22Rv1 (cell line): ENCODE results near the gene CARD9.

Experiments
- H3K27ac ChIP-seq: fragments of 450-650 bp; 2 replicates; pipeline ENCODE4 v1.5.1; 2017
- ZFX ChIP-seq: fragments of 450-650 bp; IDR thresholded peaks from 2 replicates; pipeline ENCODE4 v1.6.1; 2017; ENCODE audit warnings: antibody characterized with exemption, borderline replicate concordance
- TF ChIP-seq, protein P1 (sequence below): fragments of 450-650 bp; IDR thresholded peaks from 2 replicates; pipeline ENCODE4 v1.5.1; 2017; ENCODE audit warnings: mild to moderate bottlenecking

CARD9 gene

DNA sequence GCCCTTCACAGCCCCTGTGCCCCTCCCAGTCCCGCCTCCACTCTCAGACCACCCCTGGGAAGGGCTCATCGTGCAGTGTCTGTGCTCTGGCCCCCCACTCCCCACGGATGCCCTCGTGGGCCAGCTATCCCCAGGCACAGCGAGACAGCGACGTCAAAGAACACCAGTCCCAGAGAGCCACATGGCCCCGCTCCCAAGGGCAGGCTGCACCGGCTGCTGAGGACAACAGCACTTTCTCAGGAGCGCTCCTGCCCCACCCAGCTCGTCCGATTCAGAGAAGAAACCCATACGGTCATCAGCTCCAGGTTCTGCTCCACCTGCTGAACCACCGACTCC is 31.3 kb upstream of the CARD9 start:
- TF ChIP-seq ZFX: no peak
- TF ChIP-seq, protein P1, sequence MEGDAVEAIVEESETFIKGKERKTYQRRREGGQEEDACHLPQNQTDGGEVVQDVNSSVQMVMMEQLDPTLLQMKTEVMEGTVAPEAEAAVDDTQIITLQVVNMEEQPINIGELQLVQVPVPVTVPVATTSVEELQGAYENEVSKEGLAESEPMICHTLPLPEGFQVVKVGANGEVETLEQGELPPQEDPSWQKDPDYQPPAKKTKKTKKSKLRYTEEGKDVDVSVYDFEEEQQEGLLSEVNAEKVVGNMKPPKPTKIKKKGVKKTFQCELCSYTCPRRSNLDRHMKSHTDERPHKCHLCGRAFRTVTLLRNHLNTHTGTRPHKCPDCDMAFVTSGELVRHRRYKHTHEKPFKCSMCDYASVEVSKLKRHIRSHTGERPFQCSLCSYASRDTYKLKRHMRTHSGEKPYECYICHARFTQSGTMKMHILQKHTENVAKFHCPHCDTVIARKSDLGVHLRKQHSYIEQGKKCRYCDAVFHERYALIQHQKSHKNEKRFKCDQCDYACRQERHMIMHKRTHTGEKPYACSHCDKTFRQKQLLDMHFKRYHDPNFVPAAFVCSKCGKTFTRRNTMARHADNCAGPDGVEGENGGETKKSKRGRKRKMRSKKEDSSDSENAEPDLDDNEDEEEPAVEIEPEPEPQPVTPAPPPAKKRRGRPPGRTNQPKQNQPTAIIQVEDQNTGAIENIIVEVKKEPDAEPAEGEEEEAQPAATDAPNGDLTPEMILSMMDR: no peak
- no peak overlapping the region for H3K27ac ChIP-seq

DNA sequence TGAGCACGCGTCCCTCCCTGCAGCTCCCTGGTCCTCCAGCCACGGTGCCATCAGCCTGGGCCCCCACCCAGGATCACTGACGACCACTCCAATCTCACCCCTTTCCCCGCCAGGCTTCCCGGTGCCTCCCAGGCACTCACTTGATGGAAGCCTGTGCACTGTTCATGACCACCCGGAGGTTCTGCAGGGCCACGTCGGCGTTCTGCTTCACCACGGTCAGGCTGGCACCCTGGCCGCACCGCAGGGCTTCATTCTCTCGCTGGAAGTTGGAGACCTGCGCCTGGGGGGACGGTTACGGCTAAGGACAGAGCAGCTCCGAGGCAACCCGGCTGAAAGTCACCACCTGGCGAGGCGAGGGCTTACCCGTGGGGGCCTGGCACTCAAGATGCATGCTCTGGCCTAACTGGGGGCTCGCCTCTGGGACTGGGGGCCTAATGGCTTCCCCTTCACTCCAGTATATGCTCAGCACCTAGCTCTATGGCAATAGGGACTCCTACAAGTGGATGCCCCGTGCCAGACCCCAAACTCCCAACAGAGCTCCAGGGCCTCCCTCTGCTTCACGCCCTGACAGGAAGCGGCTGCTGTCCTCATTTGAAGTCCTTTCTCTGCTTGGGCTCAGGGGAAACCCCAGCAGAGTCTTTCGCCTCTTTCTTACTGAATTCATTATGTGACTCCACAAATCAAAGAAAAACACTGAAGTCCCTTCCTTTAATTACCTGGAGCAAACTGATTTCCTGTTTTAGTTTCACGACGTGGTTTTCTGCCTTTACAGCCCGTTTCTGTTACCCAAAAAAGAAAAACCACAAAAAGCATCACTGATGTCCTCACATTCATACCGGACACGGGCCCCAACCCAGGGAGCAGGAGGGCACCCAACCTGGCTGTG is 30.7 kb upstream of the CARD9 start:
- TF ChIP-seq, protein P1: no peak
- no peak for TF ChIP-seq ZFX
- H3K27ac ChIP-seq: no peak overlapping the region

DNA sequence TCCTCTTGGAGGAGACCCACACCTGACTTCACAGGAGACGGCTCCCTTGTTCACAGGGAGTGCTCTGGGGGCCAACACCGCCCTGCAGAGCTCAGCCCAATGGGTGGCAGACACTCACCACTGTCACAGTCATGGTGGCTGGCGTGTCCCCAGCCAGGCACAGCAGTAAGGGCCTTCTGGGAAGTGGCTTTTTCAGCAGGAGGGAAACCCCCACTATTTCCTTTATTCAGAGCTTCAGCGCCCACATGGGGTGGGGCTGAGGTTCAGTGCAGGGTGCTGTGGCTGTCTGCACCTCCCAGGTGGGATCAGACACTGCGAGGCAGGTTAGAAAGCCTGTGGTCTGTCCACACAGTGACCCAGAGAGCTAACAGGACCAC is 30.1 kb upstream of the CARD9 start:
- no peak overlapping the region for H3K27ac ChIP-seq
- no peak for TF ChIP-seq ZFX
- TF ChIP-seq, protein P1: no peak

DNA sequence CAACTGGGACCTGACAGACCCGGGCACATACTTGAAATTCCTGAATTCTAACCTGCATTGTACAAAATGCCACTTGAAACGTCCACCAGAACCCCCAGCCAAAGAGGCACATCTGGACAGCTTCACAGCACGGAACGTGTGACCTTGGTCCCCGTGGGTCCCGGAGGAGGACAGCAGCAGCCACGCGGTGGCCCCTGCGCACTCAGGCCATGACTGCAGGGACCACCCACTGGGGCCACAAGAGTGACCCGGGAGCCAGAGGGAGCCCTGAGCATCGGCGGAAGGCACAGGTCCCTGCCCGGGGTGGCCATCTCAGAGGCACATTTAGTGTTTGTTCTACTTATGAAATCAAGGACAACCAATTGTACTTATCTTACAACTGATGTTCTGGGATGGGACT is 28.6 kb upstream of the CARD9 start:
- no peak overlapping the region; the same call in 1 of the 2 replicates for H3K27ac ChIP-seq
- TF ChIP-seq ZFX: no peak
- TF ChIP-seq, protein P1: no peak

DNA sequence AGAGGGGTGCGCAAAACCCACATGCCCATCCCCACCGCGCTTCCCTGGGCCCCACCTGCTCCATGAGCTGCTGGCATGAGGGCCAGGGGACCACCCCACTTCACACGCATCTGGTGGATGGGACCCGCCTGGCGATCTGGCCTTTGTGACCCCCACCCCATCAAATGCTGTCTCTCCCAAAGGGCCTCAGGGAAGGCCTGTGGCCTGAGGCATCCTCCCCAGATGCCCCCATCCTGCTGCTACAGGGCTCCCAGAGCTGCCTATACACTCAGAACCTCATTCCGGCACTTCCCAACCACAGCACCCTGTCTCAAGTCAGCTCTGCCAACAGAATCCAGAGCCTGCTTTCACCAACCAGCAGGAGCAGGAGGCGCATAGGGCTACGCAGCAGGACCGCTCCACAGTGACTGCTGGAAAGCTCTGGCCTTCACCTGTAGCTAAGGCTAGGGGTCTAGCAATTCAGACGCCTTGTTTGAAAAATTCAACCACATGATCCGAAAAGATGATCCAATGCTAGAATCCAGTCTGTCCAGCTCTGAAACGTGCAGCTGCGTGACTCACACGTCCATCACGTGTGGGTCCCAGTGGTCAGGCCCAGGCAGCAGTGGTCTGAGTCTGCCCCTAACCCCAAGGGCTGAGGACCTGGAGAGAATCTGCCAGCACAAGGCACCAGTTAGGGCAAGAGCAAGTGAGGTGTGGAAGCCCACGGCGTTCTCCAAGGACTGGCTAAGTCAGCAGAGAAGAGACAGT is 27.9 kb upstream of the CARD9 start:
- no peak overlapping the region; the same call in 1 of the 2 replicates for H3K27ac ChIP-seq
- TF ChIP-seq, protein P1: no peak
- TF ChIP-seq ZFX: no peak

DNA sequence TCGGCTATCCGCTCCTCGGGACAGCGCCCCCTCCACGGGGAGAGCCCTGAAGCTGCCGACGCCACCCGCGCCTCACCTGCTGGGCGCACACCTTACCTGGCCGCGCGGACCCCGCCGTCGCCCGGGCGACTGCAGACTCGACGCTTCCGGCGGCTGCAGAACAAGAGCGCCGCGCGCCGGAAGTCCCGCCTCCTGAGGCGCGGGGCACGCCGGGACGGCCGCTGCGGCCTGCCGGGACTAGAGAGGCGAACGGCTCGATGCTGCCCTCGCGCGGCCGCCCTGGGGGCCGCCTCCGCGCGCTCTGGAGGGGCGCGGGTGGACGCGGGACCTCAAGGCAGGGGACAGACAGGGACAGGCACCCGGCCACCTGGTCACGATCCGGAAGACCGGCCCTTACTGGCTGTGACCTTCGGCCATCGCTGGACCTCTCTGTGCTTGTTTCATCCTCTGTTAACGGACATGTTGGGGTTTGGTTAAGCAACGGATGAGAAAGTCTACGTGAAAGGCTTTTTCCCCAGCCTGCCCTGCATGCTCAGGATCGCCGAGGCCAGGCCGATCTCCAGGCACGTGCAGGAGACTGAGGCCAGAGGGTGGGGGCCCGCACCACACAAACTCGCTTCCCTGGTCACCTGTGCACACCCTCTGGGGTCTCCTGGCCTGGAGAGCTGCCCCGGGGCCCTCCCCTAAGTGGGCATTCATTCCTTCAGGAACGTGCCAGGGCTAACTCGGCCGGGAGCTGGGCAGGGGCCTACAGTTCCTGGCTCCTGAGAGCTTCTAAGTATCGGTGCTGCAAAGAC is 26.8 kb upstream of the CARD9 start, which contains the start of gene SNAPC4:
SNAPC4 (minus strand) TSS at position 133 of the 797 bp plus-strand sequence. CDS start 1,742 bp downstream, outside the sequence.
- no peak for TF ChIP-seq ZFX
- TF ChIP-seq, protein P1: peak; percentile 98
- H3K27ac ChIP-seq: peak within 1 kb of the TSS; percentile 67
